HG03354 (cell line): ENCODE results near the gene CARMIL1.

Experiments
- ATAC-seq: cut with Tn5 transposase; IDR thresholded peaks from one replicate; pipeline ENCODE4 v1.9.1; 2021; ENCODE audit warnings: mild to moderate bottlenecking; ENCODE audit not compliant: unreplicated experiment, poor library complexity, severe bottlenecking

CARMIL1 gene

DNA sequence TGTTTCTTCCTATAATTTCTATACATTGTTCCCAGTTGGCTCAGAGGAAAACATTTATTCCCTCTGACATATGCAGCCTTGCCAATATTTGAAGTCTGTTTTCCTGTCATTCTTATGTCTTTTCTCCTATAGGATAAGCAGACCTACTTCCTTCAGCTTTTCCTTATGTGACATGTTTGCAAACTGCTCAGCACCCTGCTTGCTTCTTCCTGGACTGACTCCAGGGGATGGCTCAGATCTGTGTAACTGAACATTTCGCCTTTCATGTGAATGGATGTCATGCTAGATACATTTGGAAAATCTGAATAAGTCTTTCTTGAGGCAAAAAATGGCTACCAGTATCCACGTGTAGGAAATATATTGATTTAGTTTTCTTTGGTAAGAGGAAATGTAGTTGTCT is 113.2 kb downstream of the CARMIL1 start:
- ATAC-seq = no peak

DNA sequence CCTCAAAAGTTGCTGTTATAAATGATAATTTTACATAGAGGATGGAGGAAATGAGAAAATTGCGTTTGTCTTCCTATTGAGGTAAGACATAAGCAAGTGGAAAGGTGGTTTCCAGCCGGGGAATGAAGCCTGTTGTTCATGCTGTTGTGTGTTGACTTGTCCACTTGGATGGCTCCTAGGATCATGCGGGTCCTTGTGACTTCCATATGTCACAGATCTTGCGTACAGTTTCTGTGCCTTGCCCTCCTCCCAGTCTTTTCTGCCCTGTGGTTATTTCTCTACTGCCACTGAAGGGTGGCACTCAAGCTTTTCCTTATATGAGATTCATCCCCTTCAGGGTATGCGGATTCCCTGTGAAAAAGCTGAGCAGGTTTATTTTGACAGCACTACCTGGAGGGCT is 116.6 kb downstream of the CARMIL1 start:
- ATAC-seq = no peak

- ATAC-seq = no peak
Observed at GRCh38 chr6:25397406-25397805, 118.2 kb downstream of the CARMIL1 start.

- ATAC-seq = no peak
Observed at GRCh38 chr6:25399885-25400284, 120.7 kb downstream of the CARMIL1 start.

- no peak for ATAC-seq
Observed at GRCh38 chr6:25401711-25402110, 122.5 kb downstream of the CARMIL1 start.

DNA sequence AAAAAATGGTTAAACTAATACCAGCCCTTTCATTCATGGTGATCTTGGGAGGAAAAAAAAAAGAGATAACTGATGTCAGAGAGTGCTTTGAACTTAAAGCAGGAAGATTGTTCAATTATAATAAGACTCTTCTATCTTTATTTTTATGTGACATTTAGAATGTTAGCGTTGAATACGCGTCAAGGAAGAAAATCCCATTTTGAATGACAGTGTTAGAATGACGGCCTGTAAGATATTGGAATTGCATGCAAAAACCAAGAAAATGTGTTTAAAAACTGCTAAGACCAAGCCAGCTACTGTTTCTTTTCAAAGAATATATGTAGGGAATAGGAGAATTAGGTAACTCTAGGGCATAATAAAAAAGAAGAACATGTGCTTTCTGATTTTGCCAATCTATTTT is 123.0 kb downstream of the CARMIL1 start:
- no peak for ATAC-seq

- ATAC-seq = no peak
Observed at GRCh38 chr6:25403150-25403549, 124.0 kb downstream of the CARMIL1 start.

DNA sequence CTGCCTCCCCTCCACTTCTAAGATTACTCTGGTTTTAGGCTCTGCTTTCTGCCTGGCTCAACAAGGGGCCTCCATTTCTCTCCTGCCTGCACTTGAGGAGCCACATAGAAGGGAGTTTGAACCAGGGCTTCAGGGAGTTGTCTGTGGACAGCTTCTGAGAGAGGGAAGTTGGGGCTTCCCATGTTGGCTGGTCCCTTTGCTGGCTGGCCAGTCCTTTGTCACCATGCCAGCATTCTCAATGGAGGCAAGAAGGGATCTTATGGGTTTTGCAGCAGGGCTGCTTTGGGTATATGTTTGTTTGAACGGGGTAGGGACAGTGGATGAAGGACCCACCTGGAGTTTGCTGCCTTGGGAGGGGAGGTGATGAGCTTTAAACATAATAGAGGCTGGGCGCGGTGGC is 124.9 kb downstream of the CARMIL1 start:
- no peak for ATAC-seq

- ATAC-seq = peak; percentile 95
Observed at GRCh38 chr6:25404693-25405169, 125.6 kb downstream of the CARMIL1 start.

- no peak for ATAC-seq
Observed at GRCh38 chr6:25405442-25405841, 126.3 kb downstream of the CARMIL1 start.

DNA sequence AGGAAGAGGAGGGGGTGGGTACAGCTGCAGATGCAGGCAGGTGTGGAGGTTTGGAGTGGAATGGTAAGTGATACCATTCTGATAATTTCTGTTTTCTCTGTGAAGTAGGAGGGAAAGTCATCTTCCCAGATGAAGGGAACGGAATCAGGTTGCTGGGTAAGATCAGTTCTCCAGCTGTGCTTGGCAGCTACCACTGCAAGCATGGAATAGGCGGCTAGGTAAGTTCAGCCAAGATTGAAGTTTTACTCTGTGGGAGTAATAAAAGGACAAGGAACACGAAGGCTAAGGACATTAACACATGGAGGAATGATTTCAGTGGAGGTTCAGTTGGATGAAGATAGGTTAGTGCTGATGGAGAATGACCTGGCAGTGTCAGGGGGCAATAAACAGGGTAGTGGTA is 128.3 kb downstream of the CARMIL1 start:
- ATAC-seq = no peak

- ATAC-seq = no peak
Observed at GRCh38 chr6:25410102-25410501, 130.9 kb downstream of the CARMIL1 start.

- ATAC-seq = peak; percentile 54
Observed at GRCh38 chr6:25411316-25411950, 132.3 kb downstream of the CARMIL1 start.

GRCh38 chr6:25413207-25413905 is 134.2 kb downstream of the CARMIL1 start:
- ATAC-seq = no peak

DNA sequence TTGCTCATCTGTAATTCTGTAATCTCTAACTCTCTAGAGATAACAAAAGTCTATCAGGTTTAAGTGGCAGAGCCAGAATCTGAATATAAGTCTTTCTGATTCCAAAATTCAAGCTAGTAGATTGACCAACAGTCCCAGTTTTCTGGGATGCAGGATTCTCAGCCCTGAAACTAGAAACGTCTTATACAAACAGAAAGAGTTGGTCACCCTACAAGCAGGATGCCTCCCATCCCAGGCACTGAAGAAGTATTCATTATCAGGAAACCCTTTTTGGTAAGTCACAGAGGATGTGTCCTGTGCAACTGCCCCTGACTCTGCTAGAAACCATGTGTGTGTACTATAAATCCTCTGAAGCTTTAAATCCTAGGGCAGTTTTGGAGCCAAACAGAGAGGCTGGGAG is 135.0 kb downstream of the CARMIL1 start:
- ATAC-seq = no peak

DNA sequence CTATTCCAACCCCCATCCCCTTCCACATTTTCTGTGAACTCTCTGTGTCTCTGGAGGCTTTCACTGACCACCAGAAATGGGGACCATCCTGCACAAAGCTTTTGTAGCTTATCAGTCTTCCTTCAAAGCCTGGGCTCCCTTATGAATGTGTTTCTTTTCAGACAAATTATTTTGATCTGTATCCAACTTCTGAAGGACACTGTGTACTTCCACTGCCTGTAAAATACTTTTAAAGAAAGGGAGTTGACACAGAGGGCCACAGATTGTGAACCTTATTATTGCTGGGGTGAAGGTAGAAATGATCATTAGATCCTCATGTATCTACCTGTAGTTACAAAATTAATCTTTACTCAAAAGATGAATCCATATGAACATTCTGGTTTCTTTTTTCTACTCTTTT is 135.6 kb downstream of the CARMIL1 start:
- no peak for ATAC-seq

GRCh38 chr6:25415274-25415673 is 136.1 kb downstream of the CARMIL1 start:
- ATAC-seq = no peak

DNA sequence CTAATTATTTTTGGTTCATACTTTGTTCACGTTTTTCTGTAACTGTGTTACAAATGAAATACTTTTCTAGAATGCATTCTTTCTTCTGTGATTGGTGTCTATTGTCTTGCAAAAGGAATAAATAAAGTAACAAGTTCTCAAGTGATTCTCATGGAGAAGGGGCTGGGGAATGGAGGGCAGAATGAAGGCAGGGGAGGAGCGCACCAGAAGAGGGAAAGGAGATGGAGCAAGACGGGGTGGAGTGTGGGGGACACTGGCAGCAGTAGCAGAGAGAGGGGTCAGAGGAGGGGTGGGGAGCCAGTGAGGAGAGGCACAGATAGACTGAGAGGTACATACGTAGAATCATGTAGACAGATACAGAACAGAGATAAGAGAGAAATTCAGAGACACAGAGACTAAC is 136.5 kb downstream of the CARMIL1 start:
- no peak for ATAC-seq

- ATAC-seq = no peak
Observed at GRCh38 chr6:25417046-25417605, 138.0 kb downstream of the CARMIL1 start.

DNA sequence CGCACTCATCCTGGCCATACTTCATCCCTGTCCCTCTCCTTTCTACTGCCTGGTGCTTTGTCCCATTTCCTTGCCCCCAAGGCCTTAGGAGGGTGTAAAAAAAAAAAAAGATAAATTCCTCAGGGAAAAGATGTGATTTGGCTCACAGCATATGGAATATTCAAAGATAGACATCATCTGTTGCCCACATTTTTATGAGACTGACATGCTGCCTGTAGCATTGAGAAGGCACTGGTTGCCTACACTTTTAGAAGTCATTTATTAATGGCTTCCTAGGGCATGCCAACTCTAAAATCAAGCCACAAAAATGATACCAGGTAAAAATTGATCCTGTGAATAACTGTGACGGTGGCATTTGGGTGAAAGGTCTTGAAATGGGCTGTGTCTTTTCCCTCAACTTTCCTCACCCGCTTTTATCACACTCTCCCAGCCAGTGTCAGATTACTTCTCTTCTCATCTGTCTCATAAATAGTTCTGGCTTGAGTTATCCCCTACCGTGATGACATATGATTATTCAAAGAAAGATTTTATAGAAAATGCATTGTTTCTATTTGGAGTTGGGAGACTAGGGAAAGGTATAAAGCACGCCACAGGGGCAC is 139.4 kb downstream of the CARMIL1 start:
- no peak for ATAC-seq

- no peak for ATAC-seq
Observed at GRCh38 chr6:25419879-25420278, 140.7 kb downstream of the CARMIL1 start.
